WTC11 (cell line): ENCODE measurements around the gene MED12L. TPM values are rescaled to one million over a fixed set of nuclear protein-coding genes. Genes with fewer than 3 reads are reported as not detected.

ENCODE experiments used
- ATAC-seq: fragments of 200-7000 bp; cut with Tn5 transposase; 2 replicates; pipeline ENCODE4 v1.10.0; 2021; ENCODE audit warnings: mild to moderate bottlenecking, moderate library complexity
- CTCF ChIA-PET: fragments of 300-600 bp; sonication (Branson Sonifier 250); formaldehyde crosslinking; loops from one replicate; lab custom pipeline; 2021; ENCODE audit warnings: antibody characterized with exemption; lab: Charles Lee
- POLR2A ChIA-PET: fragments of 350-600 bp; sonication (Branson Sonifier 250); formaldehyde crosslinking; loops from one replicate; lab custom pipeline; 2021; ENCODE audit warnings: antibody characterized with exemption; lab: Charles Lee
- DNase-seq: peaks from one replicate; pipeline ENCODE4 v3.0.0; 2021; ENCODE audit warnings: low spot score
- H3K27ac Mint-ChIP-seq: 2 replicates; pipeline ENCODE4 v1.8.0; 2021; ENCODE audit warnings: mixed read lengths
- H3K27me3 Mint-ChIP-seq: 2 replicates; pipeline ENCODE4 v1.8.0; 2021; ENCODE audit warnings: low read depth, mild to moderate bottlenecking, moderate library complexity, mixed read lengths
- H3K36me3 Mint-ChIP-seq: 2 replicates; pipeline ENCODE4 v1.8.0; 2021; ENCODE audit warnings: mixed read lengths
- H3K4me1 Mint-ChIP-seq: 2 replicates; pipeline ENCODE4 v1.8.0; 2022; ENCODE audit warnings: mixed read lengths
- H3K4me3 Mint-ChIP-seq: 2 replicates; pipeline ENCODE4 v1.8.0; 2021; ENCODE audit warnings: mild to moderate bottlenecking, moderate library complexity, mixed read lengths
- H3K9me3 Mint-ChIP-seq: 2 replicates; pipeline ENCODE4 v1.8.0; 2021; ENCODE audit warnings: mixed read lengths
- CDX4 ChIP-seq: fragments of 250-450 bp; sonication (Bioruptor Pico); IDR thresholded peaks from 2 replicates; pipeline ENCODE4 v1.9.0; 2021; ENCODE audit warnings: moderate library complexity, mild to moderate bottlenecking, inconsistent platforms, borderline replicate concordance
- CREM ChIP-seq: sonication (generic); formaldehyde crosslinking; IDR thresholded peaks from 2 replicates; pipeline ENCODE4 v1.8.1; 2022; ENCODE audit warnings: mild to moderate bottlenecking, missing genetic modification reagents, moderate library complexity
- EMX1 ChIP-seq: fragments of 250-450 bp; sonication (Bioruptor Pico); IDR thresholded peaks from 2 replicates; pipeline ENCODE4 v1.8.0; 2021; ENCODE audit warnings: mild to moderate bottlenecking
- ESRRA ChIP-seq: sonication (generic); formaldehyde crosslinking; IDR thresholded peaks from 2 replicates; pipeline ENCODE4 v1.8.1; 2022; ENCODE audit warnings: mild to moderate bottlenecking, missing genetic modification reagents, borderline replicate concordance
- FOXK1 ChIP-seq: sonication (generic); formaldehyde crosslinking; IDR thresholded peaks from 2 replicates; pipeline ENCODE4 v1.8.0; 2022; ENCODE audit warnings: mild to moderate bottlenecking, moderate library complexity, missing genetic modification reagents
- HMGA2 ChIP-seq: fragments of 250-450 bp; sonication (Bioruptor Pico); IDR thresholded peaks from 2 replicates; pipeline ENCODE4 v1.4.0; 2021; ENCODE audit warnings: mild to moderate bottlenecking, moderate library complexity
- IRF2 ChIP-seq: sonication (generic); formaldehyde crosslinking; IDR thresholded peaks from 2 replicates; pipeline ENCODE4 v1.8.0; 2022; ENCODE audit warnings: low read depth, missing genetic modification reagents, borderline replicate concordance
- NR1H2 ChIP-seq: sonication (generic); formaldehyde crosslinking; IDR thresholded peaks from 2 replicates; pipeline ENCODE4 v1.9.0; 2021; ENCODE audit warnings: mild to moderate bottlenecking, moderate library complexity, missing genetic modification reagents
- NR2C2 ChIP-seq: sonication (generic); formaldehyde crosslinking; IDR thresholded peaks from 2 replicates; pipeline ENCODE4 v1.8.0; 2022; ENCODE audit warnings: mild to moderate bottlenecking, missing genetic modification reagents
- NR3C1 ChIP-seq: sonication (generic); formaldehyde crosslinking; conservative IDR thresholded peaks from 2 replicates; pipeline ENCODE4 v1.8.1; 2023; ENCODE audit warnings: low read depth, mild to moderate bottlenecking, missing genetic modification reagents
- TCF7 ChIP-seq: sonication (generic); formaldehyde crosslinking; IDR thresholded peaks from 2 replicates; pipeline ENCODE4 v1.8.0; 2022; ENCODE audit warnings: mild to moderate bottlenecking, low read depth, missing genetic modification reagents, moderate library complexity
- TEAD1 ChIP-seq: sonication (generic); formaldehyde crosslinking; IDR thresholded peaks from 2 replicates; pipeline ENCODE4 v1.8.0; 2022; ENCODE audit warnings: mild to moderate bottlenecking, missing genetic modification reagents
- USF1 ChIP-seq: sonication (generic); formaldehyde crosslinking; IDR thresholded peaks from 2 replicates; pipeline ENCODE4 v1.8.0; 2022; ENCODE audit warnings: mild to moderate bottlenecking, missing genetic modification reagents
- ZNF425 ChIP-seq: fragments of 250-450 bp; sonication (Bioruptor Pico); conservative IDR thresholded peaks from 2 replicates; pipeline ENCODE4 v1.9.0; 2021; ENCODE audit warnings: mild to moderate bottlenecking
- ZNF512 ChIP-seq: sonication (generic); formaldehyde crosslinking; IDR thresholded peaks from 2 replicates; pipeline ENCODE4 v1.8.1; 2022; ENCODE audit warnings: missing genetic modification reagents, borderline replicate concordance
- ZNF532 ChIP-seq: fragments of 250-450 bp; sonication (Bioruptor Pico); IDR thresholded peaks from 2 replicates; pipeline ENCODE4 v1.9.0; 2021; ENCODE audit warnings: mild to moderate bottlenecking, borderline replicate concordance
- total RNA-seq: library from RNA; stranded (reverse); gene quantifications from 3 replicates; pipeline ENCODE4 v1.2.3, GENCODE V29; 2021
- TF ChIP-seq, protein P1 (sequence below): sonication (generic); formaldehyde crosslinking; IDR thresholded peaks from 2 replicates; pipeline ENCODE4 v1.8.1; 2022; ENCODE audit warnings: low read depth, mild to moderate bottlenecking, moderate library complexity, missing genetic modification reagents, borderline replicate concordance

Gene MED12L
- total RNA-seq, 1 experiment from 2014 or later: 27.4 TPM

- TF ChIP-seq ZNF532 (no peak), USF1 (CRISPR knock-in tag) (no peak), NR3C1 (no peak), CREM (CRISPR knock-in tag) (no peak), EMX1 (CRISPR knock-in tag) (no peak)
Observed at GRCh38 chr3:151440940-151441339, 355.5 kb downstream of the MED12L start (continued).

- TF ChIP-seq TEAD1 (CRISPR knock-in tag): no peak
- no peaks in the 10 kb centered on the region for H3K27me3 Mint-ChIP-seq
- DNase-seq (peak; percentile 57), ATAC-seq (peak; percentile 67)
- no peak overlapping the region for H3K4me3 Mint-ChIP-seq
- H3K9me3 Mint-ChIP-seq: peaks cover 16% of the 10 kb centered on the region
- POLR2A ChIA-PET: no interaction called here
- H3K27ac Mint-ChIP-seq: no peak overlapping the region
- CTCF ChIA-PET: no interaction called here
- peaks cover 11% of the 10 kb centered on the region for H3K4me1 Mint-ChIP-seq
- H3K36me3 Mint-ChIP-seq: no peaks in the 10 kb centered on the region
Observed at GRCh38 chr3:151443583-151443982, 358.1 kb downstream of the MED12L start.

GRCh38 chr3:151445273-151446001 lies 360.0 kb downstream of the MED12L start:
- ChIA-PET POLR2A (no interaction called here), CTCF (no interaction called here)
- Mint-ChIP-seq H3K27me3 (no peaks in the 10 kb centered on the region), H3K36me3 (no peaks in the 10 kb centered on the region), H3K27ac (no peak overlapping the region), H3K4me3 (no peak overlapping the region), H3K9me3 (peaks cover 16% of the 10 kb centered on the region), H3K4me1 (peaks cover 7% of the 10 kb centered on the region)
- DNase-seq (no peak), ATAC-seq (no peak)
- no peak for TF ChIP-seq CREM (CRISPR knock-in tag)
- TF ChIP-seq IRF2 (CRISPR knock-in tag): no peak
- TF ChIP-seq HMGA2 (CRISPR knock-in tag): no peak
- no peak for TF ChIP-seq TCF7 (CRISPR knock-in tag)
- TF ChIP-seq FOXK1 (CRISPR knock-in tag): no peak
- no peak for TF ChIP-seq NR2C2 (CRISPR knock-in tag)

GRCh38 chr3:151446002-151446340 lies 360.5 kb downstream of the MED12L start:
- no peaks in the 10 kb centered on the region for H3K27me3 Mint-ChIP-seq
- TF ChIP-seq ESRRA (no peak), ZNF425 (CRISPR knock-in tag) (no peak), NR1H2 (no peak), ZNF512 (CRISPR knock-in tag) (no peak), CDX4 (no peak)
- TF ChIP-seq, protein P1, sequence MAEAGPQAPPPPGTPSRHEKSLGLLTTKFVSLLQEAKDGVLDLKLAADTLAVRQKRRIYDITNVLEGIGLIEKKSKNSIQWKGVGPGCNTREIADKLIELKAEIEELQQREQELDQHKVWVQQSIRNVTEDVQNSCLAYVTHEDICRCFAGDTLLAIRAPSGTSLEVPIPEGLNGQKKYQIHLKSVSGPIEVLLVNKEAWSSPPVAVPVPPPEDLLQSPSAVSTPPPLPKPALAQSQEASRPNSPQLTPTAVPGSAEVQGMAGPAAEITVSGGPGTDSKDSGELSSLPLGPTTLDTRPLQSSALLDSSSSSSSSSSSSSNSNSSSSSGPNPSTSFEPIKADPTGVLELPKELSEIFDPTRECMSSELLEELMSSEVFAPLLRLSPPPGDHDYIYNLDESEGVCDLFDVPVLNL (CRISPR knock-in tag): no peak

More at GRCh38 chr3:151446002-151446340, 360.5 kb downstream of the MED12L start:
- POLR2A ChIA-PET: no interaction called here
- no peak overlapping the region for H3K27ac Mint-ChIP-seq
- ATAC-seq (no peak), DNase-seq (no peak)
- H3K9me3 Mint-ChIP-seq: peaks cover 16% of the 10 kb centered on the region
- H3K4me1 Mint-ChIP-seq: peaks cover 2% of the 10 kb centered on the region
- CTCF ChIA-PET: no interaction called here
- no peak overlapping the region for H3K4me3 Mint-ChIP-seq
- H3K36me3 Mint-ChIP-seq: no peaks in the 10 kb centered on the region
